Panc1 (cell line): ENCODE measurements around the gene THBS1.

ENCODE experiments used
- CTCF ChIP-seq: fragments of 450-650 bp; IDR thresholded peaks from 2 replicates; pipeline ENCODE4 v1.5.1; 2017; ENCODE audit warnings: mild to moderate bottlenecking
- TCF7L2 ChIP-seq: IDR thresholded peaks from 2 replicates; pipeline ENCODE4 v1.6.1; 2011; ENCODE audit warnings: mild to moderate bottlenecking, low read depth, low read length, inconsistent platforms

- TF ChIP-seq CTCF, result no peak
- TF ChIP-seq TCF7L2, result no peak
Measured at GRCh38 chr15:39641191-39641889, 60.5 kb downstream of the THBS1 start.
